Endometrium (tissue), 2 donors: Measurements from ENCODE around the gene ZYG11B.
"Not testable (repeated sequence)": the region's sequence is repeated elsewhere in the genome, so short reads cannot be mapped to it uniquely, and the experiment has no call there.

Experiments
- FAIRE-seq: peaks from 2 replicates; lab custom pipeline; 2012; peaks lifted over from hg19 to GRCh38; lab: Jason Lieb, UNC
- donor health status: control.
- donor health status: control.

ZYG11B gene

DNA sequence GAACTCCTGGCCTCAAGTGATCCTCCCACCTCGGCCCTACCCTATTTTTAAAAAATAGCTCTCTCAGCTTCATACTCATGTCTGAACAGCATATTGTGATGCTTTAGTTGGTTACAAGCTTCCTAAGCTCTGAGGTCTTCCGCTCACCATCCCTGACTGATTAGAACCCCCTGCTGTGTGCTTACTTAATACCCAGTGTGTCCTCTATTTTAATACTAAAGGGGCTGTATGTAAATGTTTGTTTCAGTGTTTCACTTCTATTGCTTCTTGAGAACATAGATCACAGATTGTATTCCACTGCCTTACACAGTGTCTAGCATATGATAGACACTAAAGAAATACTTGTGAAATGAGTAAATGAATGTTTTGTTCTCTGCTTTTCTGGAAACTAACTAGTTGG is 29.8 kb downstream of the ZYG11B start:
- FAIRE-seq = no peak

DNA sequence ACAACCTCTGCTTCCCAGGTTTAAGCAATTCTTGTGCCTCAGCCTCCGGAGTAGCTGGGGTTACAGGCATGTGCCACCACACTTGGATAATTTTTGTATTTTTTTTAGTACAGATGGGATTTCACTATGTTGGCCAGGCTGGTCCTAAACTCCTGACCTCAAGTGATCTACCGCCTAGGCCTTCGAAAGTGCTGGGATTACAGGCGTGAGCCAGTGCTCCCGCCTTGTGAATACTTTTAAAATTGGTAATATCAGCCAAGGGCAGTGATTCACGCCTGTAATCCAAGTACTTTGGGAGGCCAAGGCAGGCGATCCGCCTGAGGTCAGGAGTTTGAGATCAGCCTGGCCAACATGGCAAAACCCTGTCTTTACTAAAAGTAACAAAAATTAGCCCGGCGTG is 33.7 kb downstream of the ZYG11B start:
- no peak for FAIRE-seq

DNA sequence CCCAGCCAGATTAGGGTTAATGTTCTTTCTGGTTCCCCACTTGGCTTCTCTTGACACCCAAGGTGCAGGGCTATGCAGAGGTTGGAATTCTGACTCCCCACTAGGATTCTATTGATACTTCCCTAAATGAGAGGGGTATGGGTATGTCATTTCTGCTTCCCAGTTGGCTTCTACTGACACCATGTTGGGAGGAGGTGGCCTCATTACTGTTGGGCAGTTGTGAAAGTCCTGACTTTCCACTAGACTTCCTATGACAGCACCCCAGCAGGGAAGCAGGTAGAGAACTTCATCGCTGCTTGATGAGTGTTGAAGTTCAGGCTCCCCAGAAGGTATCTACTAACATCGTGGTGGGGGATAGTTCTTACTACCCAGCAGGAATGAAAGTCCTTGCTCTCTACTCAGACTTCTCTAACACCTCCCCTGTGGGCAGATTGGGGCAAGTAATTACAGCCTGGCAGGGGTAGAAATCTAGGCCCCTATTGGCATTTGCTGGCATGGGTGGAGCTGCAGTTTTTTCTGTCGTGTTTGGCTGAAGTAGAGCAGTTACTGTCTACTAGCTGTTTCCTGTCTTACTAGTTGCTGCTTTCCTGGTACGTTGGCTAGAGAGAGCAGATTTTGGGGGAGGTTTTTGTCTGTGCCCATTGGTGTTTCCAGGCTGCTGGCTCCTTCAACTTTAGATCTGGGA is 41.5 kb downstream of the ZYG11B start:
- FAIRE-seq = no peak

DNA sequence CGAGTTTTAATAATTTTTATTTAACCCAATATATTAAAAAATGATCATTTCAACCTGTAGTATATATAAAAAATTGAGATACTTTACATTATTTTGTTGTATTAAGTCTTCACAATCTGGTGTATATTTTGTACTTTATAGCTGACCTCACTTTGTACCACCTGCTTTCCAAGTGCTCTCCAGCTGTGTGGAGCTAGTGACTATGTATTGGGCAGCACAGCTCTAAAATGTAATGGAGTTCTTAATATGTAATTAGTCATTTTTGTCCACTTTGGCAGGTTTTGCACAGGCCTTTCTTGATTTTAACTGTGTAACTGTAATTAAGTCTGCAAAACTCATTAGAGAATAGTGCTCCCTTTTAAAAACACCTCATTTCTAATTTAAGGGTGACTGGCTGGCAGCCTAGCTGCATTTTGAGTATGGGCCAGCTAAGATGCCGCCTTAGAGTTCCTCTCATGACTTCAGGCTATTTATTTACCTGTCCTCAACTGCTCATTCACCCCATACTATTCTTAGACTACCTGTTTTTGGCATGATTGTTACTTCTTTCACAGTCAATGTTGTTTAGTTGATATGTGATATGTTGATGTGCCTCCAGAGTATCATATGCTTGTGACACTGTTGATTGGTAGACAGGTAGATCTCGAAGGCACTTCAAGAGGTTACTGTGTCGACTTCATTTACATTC is 43.2 kb downstream of the ZYG11B start:
- FAIRE-seq = no peak

DNA sequence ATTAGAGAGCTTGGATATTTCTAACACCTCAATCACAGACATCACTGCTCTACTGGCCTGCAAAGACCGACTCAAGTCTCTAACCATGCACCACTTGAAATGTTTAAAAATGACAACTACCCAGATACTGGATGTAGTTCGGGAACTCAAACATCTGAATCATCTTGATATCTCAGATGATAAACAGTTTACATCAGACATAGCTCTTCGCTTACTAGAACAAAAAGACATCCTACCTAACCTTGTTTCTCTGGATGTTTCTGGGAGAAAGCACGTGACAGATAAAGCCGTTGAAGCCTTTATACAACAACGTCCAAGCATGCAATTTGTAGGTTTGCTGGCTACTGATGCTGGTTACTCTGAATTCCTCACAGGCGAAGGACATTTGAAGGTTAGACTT is 45.1 kb downstream of the ZYG11B start:
- FAIRE-seq = no peak

DNA sequence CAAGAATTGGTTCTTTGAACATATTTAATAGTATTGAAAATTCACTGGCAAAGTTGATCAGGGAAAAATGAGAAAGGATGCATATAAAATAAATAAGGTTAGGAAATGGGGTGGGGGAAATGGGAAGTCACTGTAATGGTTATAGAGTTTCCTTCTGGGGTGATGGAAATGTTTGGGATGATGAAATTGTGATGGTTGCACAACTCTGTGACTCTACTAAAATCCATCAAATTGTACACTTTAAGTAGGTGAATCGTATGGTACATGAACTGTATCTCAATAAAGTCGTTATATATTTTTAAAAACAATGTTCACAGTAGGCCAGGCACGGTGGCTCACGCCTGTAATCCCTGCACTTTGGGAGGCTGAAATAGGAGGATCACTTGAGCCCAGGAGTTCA is 59.9 kb downstream of the ZYG11B start:
- no peak for FAIRE-seq

DNA sequence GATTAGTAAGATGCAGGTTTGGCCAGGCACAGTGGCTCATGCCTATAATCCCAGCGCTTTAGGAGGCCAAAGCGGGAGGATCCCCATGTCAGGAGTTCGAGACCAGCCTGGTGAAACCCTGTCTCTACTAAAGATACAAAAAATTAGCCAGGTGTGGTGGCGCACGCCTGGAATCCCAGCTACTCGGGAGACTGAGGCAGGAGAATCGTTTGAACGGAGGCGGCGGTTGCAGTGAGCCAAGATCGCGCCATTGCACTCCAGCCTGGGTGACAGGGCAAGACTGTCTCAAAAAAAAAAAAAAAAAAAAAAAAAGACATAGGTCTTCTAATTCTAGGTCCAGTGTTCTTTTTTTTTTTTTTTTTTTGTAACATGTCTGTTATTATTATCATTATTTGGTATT is 64.2 kb downstream of the ZYG11B start:
- FAIRE-seq = not testable (repeated sequence)

DNA sequence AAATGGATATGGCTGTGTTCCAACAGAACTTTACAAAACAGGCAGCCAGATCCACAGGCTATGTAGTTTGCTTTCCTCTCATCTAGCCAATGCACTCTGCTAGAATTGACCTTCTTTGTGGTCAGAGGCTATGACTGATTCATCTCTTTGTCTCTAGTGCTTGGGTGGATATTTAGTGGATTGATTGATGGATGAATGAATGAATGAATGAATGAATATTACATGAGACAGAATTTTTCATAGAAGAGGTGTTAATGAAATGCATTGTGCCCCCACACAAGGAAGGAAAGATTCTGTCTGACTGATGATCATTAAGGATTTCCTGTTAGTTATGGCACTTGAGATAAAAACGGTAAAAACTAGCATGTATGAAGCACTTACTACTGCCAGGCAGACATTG is 65.8 kb downstream of the ZYG11B start:
- no peak for FAIRE-seq

DNA sequence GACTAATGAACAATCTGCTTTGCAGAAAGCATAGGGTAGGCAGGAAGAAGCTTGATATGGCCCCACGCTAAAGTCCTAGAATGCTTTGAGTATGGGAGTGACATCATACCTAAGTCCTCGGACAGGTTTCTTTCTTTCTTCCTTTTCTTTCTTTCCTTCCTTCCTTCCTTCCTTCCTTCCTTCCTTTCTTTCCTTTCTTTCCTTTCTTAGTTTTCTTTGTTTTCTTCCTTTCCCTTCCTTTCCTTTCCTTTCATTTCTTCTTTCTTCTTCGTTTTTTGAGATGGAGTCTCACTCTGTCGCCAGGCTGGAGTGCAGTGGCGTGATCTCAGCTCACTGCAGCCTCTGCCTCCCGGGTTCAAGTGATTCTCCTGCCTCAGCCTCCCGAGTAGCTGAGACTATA is 67.5 kb downstream of the ZYG11B start:
- FAIRE-seq = not testable (repeated sequence)

DNA sequence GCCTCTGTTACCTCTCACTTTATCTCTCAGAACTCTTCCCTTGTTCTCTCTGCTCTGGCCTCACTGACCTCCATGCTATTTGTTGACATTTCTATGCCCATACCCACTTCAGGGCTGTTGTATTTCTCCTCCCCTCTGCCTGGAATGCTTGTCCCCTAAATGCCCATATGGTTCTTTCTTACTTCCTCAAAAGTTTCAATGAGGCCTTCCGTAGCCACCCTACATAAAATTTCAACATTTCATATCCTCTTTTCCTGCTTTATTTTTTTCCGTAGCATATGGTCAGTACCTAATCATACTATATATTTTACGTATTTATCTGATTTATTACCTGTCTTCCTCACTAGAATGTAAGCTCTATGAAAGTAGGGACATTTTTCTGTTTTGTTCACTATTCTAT is 69.2 kb downstream of the ZYG11B start:
- FAIRE-seq = no peak

DNA sequence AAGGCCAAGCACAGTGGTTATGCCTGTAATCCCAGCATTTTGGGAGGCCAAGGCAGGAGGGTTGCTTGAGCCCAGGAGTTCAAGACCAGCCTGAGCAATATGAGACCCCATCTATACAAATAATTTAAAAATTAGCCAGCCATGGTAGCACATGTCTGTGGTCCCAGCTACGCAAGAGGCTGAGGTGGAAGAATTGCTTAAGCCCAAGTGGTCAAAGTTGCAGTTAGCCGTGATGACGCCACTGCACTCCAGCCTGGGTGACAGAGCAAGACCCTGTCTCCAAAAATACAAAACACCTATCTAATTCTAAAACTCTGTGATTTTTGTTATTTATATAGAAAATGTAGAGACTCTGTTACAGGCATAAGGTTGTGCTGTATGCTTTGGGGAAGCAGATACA is 72.1 kb downstream of the ZYG11B start:
- FAIRE-seq = no peak

DNA sequence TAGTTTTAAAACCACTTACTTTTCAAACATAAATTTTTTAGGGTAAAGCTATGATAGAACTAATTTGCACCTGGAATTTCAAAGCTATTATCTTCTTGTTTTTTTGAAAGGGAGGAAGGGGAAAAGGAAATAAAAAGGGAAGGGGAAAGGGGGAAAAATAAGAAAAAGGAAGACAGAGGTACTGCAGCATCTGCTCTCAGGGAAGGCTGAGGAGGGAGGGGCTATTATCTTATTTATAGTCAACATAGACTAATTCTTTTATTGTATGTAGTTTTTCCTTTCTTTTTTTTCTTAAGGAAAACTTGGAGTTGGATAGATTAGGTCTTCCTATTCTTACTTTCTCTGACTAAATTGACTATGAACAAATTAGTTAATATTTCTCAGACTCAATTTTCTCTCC is 74.8 kb downstream of the ZYG11B start:
- no peak for FAIRE-seq

DNA sequence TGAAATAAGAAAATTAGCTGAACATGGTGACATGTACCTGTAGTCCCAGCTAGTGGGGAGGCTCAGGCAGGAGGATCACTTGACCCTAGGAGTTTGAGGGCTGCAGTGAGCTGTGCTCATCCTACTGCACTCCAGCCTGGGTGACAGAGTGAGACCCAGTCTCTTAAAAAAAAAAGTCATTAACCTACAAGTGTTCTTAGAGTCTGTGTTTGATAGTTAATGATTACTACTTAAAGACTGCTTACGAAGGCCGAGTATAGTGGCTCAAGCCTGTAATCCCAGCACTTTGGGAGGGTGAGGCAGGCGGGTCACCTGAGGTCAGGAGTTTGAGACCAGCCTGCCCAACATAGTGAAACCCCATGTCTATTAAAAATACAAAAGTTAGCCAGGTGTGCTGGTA is 77.8 kb downstream of the ZYG11B start:
- FAIRE-seq = not testable (repeated sequence)

DNA sequence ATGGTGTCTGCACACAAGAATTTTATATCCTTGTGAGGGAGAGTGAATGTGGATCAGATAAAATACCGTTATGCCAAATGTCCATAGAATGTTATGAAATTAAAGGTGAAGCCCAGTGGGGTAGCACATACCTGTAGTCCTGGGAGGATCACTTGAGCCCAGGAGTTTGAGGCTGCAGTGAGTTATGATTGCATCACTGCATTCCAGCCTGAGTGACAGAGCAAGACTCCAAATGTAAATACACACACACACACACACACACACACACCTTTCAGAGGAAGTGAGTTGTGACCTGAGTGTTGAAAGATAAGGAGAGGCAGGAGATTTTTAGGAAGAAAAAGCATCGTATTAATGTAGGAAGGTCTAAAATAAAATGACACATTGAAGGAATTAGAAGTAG is 88.2 kb downstream of the ZYG11B start:
- no peak for FAIRE-seq

DNA sequence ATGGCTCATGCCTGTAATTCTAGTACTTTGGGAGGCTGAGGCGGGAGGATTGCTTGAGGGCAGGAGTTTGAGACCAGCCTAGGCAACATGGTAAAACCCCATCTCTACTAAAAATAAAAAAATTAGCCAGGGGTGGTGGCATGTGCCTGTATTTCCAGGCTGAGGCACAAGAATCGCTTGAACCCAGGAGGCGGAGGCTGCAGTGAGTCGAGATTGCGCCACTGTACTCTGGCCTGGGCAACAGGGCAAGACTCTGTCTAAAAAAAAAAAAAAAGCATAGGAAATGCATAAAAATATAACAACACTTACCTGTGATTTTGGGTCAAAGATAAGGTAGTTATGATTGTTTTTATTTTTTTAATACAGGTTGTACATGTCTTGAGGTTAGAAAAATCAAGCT is 94.6 kb downstream of the ZYG11B start:
- not testable (repeated sequence) for FAIRE-seq

DNA sequence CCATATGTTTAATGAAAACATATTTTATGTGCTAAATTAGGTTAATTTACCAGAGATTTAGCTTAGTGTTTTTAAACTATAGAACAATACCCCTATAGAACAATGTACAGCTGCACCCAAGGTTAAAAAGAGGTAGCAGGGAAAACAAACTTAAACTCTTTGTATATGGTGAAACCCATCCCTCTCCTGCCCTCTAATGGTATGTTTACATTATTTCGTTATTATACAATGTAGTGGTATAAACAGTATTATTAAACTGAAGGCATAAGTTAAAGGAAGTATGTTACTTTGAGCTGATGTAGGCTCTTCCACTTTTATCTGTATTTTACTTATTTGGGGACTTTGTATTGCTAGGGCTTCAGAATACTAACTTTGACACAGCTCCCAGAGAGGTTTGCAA is 99.6 kb downstream of the ZYG11B start:
- FAIRE-seq = no peak

DNA sequence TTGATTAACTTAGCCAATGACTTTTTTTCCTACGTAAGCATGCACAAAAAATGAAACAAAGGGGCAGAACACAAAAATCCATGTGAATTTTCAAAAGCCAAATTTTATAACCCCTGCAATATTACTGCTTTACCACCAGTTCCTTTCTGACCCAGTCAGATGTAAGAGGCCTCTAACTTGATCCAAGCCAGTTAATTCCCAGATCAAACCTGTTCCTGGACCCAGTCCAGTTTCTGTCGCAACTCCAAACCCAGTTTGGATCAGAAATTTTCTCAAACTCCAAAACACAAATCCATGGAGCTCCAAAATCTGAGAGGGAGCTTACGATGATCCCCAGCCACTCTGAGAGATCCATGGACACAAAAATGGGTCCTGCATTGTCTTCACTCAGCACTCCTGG is 108.5 kb downstream of the ZYG11B start:
- no peak for FAIRE-seq

DNA sequence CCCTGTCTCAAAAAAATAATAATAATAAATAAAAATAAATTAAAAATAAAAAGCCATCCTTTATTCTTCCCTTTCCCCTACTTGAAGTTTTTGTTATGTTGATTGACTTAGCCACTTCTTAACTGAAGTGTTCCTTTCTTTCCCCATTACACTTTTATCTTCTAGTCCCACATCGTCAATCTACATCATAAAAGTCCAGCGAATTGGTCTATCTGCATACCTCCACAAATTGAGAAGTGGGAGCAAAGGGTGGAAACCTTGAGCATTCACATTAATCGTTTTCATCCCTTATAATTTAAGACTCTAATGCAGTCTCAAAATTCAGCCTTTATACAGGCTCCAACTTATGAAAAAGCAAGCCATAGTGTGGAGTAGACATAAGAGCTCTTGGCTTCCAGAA is 109.8 kb downstream of the ZYG11B start:
- no peak for FAIRE-seq

DNA sequence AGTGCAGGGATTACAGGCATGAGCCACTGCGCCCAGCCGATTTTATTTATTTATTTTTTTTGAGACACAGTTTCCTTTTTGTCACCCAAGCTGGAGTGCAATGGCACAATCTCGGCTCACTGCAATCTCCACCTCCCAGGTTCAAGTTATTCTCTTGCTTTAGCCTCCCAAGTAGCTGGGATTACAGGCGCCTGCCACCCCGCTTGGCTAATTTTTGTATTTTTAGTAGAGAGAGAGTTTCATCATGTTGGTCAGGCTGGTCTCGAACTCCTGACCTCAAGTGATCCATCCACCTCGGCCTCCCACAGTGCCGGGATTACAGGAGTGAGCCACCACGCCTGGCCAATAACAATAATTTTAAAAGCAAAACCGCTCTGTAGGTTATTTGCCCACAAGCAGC is 112.9 kb downstream of the ZYG11B start:
- FAIRE-seq = not testable (repeated sequence)

DNA sequence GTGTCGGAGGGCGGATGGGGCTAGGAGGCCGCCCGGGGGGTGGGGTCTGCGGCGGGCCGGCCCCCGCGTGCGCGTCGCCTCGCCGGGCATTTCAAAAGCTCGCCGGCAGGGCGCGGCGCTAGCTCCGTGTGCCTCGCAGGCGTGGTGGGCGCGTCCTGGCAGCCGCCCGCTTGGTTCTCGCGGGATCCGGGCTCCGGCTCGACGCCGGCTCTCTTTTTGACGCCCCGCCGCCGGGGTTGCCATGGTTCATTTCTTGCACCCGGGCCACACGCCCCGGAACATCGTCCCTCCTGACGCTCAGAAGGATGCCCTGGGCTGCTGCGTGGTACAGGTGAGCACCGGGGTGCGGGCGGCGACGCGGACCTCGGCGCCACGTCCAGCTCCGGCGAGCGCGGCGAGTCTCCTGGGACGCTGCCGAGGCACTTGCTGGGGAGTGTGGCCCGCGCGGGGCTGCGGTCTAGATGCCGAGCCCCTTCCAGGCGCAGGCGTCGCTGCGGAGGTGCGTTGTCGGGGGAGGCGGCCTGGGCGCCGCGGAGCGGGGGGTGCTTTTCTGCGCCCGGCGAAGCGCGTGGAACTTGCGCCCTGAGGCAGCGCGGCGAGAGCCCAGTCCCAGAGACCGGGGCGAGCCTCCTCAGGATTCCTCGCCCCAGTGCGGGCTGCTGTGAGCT is 116.5 kb downstream of the ZYG11B start, which contains the start of gene ZYG11A:
Gene ZYG11A, plus strand, starts transcription at position 118 of the 668 bp plus-strand sequence. Its CDS starts 124 bp downstream, at position 242.
- FAIRE-seq = no peak

DNA sequence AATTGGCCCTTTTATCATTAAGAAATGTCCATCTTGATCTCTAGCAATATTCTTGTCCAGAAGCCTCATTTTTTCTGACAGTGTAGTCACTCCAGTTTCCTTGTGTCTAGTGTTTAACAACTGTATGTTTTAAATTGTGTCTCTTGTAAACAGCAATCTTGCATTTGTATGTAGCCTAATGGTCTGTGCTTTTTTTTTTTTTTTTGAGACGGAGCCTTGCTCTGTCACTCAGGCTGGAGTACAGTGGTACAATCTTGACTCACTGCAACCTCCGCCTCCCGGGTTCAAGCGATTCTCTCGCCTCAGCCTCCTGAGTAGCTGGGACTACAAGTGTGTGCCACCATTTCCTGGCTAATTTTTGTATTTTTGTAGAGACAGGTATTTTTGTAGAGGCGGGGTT is 118.9 kb downstream of the ZYG11B start:
- not testable (repeated sequence) for FAIRE-seq

DNA sequence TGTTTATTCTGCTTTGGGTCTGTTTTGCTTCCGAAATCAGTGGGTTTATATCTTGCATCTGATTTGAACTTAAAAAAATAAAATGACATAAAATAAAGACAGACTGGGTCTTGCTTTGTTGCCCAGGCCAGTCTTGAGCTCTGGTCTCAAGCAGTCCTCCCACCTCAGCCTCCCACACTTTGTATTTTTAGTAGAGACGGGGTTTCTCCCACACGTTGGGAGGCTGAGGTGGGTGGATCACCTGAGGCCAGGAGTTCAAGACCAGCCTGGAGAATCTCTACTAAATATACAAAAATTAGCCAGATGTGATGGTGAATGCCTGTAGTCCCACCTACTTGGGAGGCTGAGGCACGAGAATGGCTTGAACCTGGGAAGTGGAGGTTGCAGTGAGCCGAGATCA is 122.2 kb downstream of the ZYG11B start:
- no peak for FAIRE-seq

DNA sequence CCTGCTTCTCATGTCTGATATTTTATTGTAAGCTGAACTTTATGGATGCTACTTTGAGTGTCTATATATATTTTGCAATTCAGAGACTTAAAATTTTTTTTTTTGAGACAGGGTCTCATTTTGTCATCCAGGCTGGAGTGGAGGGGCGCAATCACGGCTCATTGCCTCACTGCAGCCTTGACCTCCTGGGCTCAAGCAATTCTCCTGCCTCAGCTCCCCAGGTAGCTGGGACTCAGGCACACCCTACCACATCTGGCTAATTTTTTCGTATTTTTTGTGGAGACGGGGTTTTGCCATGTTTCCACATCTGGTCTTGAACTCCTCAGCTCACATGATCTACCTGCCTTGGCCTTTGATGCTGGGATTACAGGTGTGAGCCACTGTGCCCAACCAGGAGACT is 124.7 kb downstream of the ZYG11B start:
- no peak for FAIRE-seq
